Gastrocnemius medialis (tissue), 4 donors: ENCODE measurements around the gene KLHL26.

Experiments
- POLR2A ChIP-seq, 2 donors: fragments of 450-650 bp; IDR thresholded peaks; one replicate each; pipeline ENCODE4 v1.6.1; 2017; ENCODE audit warnings: antibody characterized with exemption in 2 of 2, mild to moderate bottlenecking in 2 of 2, moderate library complexity in 2 of 2
- TF ChIP-seq, protein P1 (sequence below), 5 experiments: fragments of 450-650 bp in 3 of 5; fragments of 200-600 bp in 2 of 5; sonication (generic) in 2 of 5; IDR thresholded peaks in 4 of 5; conservative IDR thresholded peaks in 1 of 5; 1 replicate in 4 of 5; 2 replicates in 1 of 5; pipeline ENCODE4 v1.5.1; 2016 to 2019; ENCODE audit warnings: antibody characterized with exemption in 5 of 5, mild to moderate bottlenecking in 3 of 5, moderate library complexity in 3 of 5

DNA sequence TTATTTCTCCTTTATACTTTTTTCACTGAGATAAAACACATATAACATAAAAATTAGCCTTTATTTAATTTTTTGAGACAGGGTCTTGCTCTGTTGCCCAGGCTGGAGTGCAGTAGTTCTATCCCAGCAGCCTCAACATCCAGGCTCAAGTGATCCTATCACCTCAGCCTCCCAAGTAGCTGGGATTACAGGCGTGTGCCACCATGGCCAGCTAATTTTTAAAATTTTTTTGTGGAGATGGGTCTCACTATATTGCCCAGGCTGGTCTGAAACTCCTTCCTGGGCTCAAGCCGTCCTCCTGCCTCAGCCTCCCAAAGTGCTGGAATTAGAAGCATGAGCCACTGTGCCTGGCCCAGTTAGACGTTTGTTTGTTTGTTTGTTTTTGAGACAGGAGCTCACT, 75.1 kb downstream of the KLHL26 start:
- TF ChIP-seq, protein P1, sequence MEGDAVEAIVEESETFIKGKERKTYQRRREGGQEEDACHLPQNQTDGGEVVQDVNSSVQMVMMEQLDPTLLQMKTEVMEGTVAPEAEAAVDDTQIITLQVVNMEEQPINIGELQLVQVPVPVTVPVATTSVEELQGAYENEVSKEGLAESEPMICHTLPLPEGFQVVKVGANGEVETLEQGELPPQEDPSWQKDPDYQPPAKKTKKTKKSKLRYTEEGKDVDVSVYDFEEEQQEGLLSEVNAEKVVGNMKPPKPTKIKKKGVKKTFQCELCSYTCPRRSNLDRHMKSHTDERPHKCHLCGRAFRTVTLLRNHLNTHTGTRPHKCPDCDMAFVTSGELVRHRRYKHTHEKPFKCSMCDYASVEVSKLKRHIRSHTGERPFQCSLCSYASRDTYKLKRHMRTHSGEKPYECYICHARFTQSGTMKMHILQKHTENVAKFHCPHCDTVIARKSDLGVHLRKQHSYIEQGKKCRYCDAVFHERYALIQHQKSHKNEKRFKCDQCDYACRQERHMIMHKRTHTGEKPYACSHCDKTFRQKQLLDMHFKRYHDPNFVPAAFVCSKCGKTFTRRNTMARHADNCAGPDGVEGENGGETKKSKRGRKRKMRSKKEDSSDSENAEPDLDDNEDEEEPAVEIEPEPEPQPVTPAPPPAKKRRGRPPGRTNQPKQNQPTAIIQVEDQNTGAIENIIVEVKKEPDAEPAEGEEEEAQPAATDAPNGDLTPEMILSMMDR (IDR thresholded peaks at IDR 0.05 in 4 of 5, conservative IDR thresholded peaks at IDR 0.05 in 1 of 5), result no peak
- TF ChIP-seq POLR2A (IDR thresholded peaks at IDR 0.05), result no peak
